Measurements from ENCODE around the gene ATP6V1E1. TPM values are rescaled to one million over a fixed set of nuclear protein-coding genes. Genes with fewer than 3 reads are reported as not detected.
A peak's percentile ranks its signal among the peaks of the same experiment; 100 is the strongest.
"Not testable (repeated sequence)": the region's sequence is repeated elsewhere in the genome, so short reads cannot be mapped to it uniquely, and the experiment has no call there.

ATP6V1E1 gene
- total and polyA plus RNA-seq, 2 of the 13 experiments (the other 11 are each of a cell fraction or from before 2014, with no cell fraction given): 69.3 to 90.9 TPM

DNA sequence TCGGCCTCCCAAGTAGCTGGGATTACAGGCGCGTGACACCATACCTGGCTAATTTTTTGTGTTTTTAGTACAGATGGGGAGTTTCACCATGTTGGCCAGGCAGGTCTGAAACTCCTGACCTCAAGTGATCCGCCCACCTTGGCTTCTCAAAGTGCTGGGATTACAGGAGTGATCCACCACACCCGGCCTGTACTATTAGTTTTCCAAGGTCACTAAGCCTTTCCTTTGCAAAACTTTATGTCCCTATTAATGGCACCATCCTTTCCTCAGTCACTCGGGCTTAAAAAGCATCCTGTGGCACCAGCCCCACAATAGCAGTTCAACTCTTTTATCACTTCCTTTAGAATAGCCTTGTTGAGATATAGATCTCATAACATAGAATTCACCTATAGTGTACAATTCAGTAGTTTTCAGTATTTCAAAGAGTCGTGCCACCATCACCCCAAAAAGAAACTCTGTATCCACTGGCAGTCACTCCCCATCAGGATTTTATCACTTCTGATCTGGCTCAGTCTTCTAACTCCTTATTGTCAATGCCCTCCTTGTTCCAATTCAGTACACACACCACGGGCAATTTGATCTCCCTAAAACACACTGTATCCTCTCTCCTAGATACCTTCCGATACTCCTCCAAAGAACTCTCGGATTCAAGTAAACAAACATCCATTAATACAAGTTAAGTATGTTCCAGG is 9.1 kb upstream of the ATP6V1E1 start:
- CTCF ChIA-PET (ENCODE audit: low intra/inter-chr PET ratio, low total read pairs): no interaction called here
- POLR2A ChIA-PET: no interaction called here
- DNase-seq (ENCODE audit: low spot score): no peak
- Histone ChIP-seq H3K4me2 (ENCODE audit: low read depth, low read length) (peak overlapping the region; percentile 73), H3K27ac (ENCODE audit: extremely low read length, insufficient read depth, low read length) (peak overlapping the region; percentile 99), H3K79me2 (ENCODE audit: insufficient read depth, low read length) (peaks cover 16% of the 10 kb centered on the region), H3K4me1 (ENCODE audit: insufficient read depth, low read length) (peaks cover 36% of the 10 kb centered on the region), H3K36me3 (replicated peaks in 1 of 2; ENCODE audit: control insufficient read depth in 1 of 2, insufficient read depth in 2 of 2, low read length in 2 of 2) (peaks cover 0 to 3% of the 10 kb centered on the region in 2 experiments; a peak in 1 of 5 replicates), H3K4me3 (replicated peaks in 1 of 3; ENCODE audit: insufficient read depth in 1 of 3, low read depth in 2 of 3, low read length in 3 of 3) (peak overlapping the region; percentile 65 to 95 (median 95)), H3K27me3 (ENCODE audit: control insufficient read depth in 1 of 2, insufficient read depth in 2 of 2, low read length in 2 of 2) (no peaks in the 10 kb centered on the region; a peak in 1 of 5 replicates), H4K20me1 (ENCODE audit: insufficient read depth, low read length) (no peaks in the 10 kb centered on the region), H2AFZ (ENCODE audit: low read length) (no peak overlapping the region), H3K9me3 (ENCODE audit: low read length) (no peaks in the 10 kb centered on the region), H3K9ac (ENCODE audit: insufficient read depth, low read depth, low read length) (peak overlapping the region; percentile 100)
- 12% methylated on average over 10 of the region's 10 CpGs for WGBS (ENCODE audit: low lambda C conversion rate)
- intact Hi-C loops (cut with micrococcal nuclease; ENCODE audit: unreplicated experiment): loop anchor here (5.0 kb wide), 1 partner anchor 80 kb away; no protein-coding TSS in a partner anchor
- FAIRE-seq: no peak
- in situ Hi-C loops (cut with HindIII; ENCODE audit: extremely low pct_ligation_motif_present, low pct_unique_long_range_greater_than_20kb): no loop called here
- no TSS peak for BruUV-seq (replicated peaks)
- TF ChIP-seq LCORL (IDR thresholded peaks at IDR 0.05) (no peak), LCORL (CRISPR knock-in tag; IDR thresholded peaks at IDR 0.05) (peak; percentile 39; the same call in 1 of the 2 replicates), KAT7 (CRISPR knock-in tag; IDR thresholded peaks at IDR 0.05; ENCODE audit: borderline replicate concordance) (0 out of 2 replicates have a peak, but pooled peaks have one; percentile 11), ZNF510 (CRISPR knock-in tag; IDR thresholded peaks at IDR 0.05; ENCODE audit: low read depth) (0 out of 2 replicates have a peak, but pooled peaks have one; percentile 2), ZFP37 (CRISPR knock-in tag; IDR thresholded peaks at IDR 0.05; ENCODE audit: borderline replicate concordance) (no peak)
- TF ChIP-seq, protein P1, sequence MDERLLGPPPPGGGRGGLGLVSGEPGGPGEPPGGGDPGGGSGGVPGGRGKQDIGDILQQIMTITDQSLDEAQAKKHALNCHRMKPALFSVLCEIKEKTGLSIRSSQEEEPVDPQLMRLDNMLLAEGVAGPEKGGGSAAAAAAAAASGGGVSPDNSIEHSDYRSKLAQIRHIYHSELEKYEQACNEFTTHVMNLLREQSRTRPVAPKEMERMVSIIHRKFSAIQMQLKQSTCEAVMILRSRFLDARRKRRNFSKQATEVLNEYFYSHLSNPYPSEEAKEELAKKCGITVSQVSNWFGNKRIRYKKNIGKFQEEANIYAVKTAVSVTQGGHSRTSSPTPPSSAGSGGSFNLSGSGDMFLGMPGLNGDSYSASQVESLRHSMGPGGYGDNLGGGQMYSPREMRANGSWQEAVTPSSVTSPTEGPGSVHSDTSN (CRISPR knock-in tag; IDR thresholded peaks at IDR 0.05): no peak
- TF ChIP-seq, protein P2, sequence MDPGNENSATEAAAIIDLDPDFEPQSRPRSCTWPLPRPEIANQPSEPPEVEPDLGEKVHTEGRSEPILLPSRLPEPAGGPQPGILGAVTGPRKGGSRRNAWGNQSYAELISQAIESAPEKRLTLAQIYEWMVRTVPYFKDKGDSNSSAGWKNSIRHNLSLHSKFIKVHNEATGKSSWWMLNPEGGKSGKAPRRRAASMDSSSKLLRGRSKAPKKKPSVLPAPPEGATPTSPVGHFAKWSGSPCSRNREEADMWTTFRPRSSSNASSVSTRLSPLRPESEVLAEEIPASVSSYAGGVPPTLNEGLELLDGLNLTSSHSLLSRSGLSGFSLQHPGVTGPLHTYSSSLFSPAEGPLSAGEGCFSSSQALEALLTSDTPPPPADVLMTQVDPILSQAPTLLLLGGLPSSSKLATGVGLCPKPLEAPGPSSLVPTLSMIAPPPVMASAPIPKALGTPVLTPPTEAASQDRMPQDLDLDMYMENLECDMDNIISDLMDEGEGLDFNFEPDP (CRISPR knock-in tag; conservative IDR thresholded peaks at IDR 0.05): 0 out of 2 replicates have a peak, but pooled peaks have one; percentile 13
- ATAC-seq: peak; percentile 1; the same call in 2 of the 3 replicates

DNA sequence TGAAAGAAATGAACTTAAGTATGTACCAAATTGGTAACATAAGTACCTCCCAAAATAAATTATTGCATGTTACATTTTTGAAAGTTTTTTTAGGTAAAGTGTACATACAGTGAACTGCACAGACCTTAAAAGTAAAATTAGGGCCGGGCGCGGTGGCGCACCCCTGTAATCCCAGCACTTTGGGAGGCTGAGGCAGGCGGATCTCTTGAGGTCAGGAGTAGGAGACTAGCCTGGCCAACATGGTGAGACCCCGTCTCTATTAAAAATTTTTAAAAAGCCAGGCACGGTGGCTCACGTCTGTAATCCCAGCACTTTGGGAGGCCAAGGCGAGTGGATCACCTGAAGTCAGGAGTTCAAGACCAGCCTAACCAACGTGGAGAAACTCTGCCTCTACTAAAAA is 8.3 kb upstream of the ATP6V1E1 start:
- H3K27ac ChIP-seq (ENCODE audit: extremely low read length, insufficient read depth, low read length); FAIRE-seq: not testable (repeated sequence)

More for the DNA sequence above, 8.3 kb upstream of the ATP6V1E1 start:
- intact Hi-C loops (cut with micrococcal nuclease; ENCODE audit: unreplicated experiment): loop anchor here (5.0 kb wide), 1 partner anchor 80 kb away; no protein-coding TSS in a partner anchor
- BruUV-seq (replicated peaks); in situ Hi-C loops (cut with HindIII; ENCODE audit: extremely low pct_ligation_motif_present, low pct_unique_long_range_greater_than_20kb); H3K27me3 ChIP-seq (ENCODE audit: control insufficient read depth in 1 of 2, insufficient read depth in 2 of 2, low read length in 2 of 2); DNase-seq (ENCODE audit: low spot score); H3K9ac ChIP-seq (ENCODE audit: insufficient read depth, low read depth, low read length); H3K4me2 ChIP-seq (ENCODE audit: low read depth, low read length); H4K20me1 ChIP-seq (ENCODE audit: insufficient read depth, low read length); H3K4me3 ChIP-seq (replicated peaks in 1 of 3; ENCODE audit: insufficient read depth in 1 of 3, low read depth in 2 of 3, low read length in 3 of 3); ATAC-seq; POLR2A ChIA-PET; CTCF ChIA-PET (ENCODE audit: low intra/inter-chr PET ratio, low total read pairs); H3K9me3 ChIP-seq (ENCODE audit: low read length); H3K36me3 ChIP-seq (replicated peaks in 1 of 2; ENCODE audit: control insufficient read depth in 1 of 2, insufficient read depth in 2 of 2, low read length in 2 of 2); H2AFZ ChIP-seq (ENCODE audit: low read length): not testable (repeated sequence)
- Histone ChIP-seq H3K79me2 (ENCODE audit: insufficient read depth, low read length) (peaks cover 16% of the 10 kb centered on the region), H3K4me1 (ENCODE audit: insufficient read depth, low read length) (peaks cover 41% of the 10 kb centered on the region)
- 95% methylated on average over 10 of the region's 10 CpGs for WGBS (ENCODE audit: low lambda C conversion rate)

Data from HepG2 (cell line).